HL-60 (cell line): ENCODE results near the gene ZDHHC17.

Experiments
- DNase-seq, 2 experiments: peaks; one replicate each; pipeline ENCODE4 v3.0.0-alpha.2; 2010 to 2020; ENCODE audit warnings: low read depth in 1 of 2, low spot score in 1 of 2
- H3K27ac ChIP-seq: fragments of 250-450 bp; sonication (Bioruptor Pico); replicated peaks from 2 replicates; pipeline ENCODE4 v1.5.1; 2020; ENCODE audit warnings: mild to moderate bottlenecking, moderate library complexity
- H3K27me3 ChIP-seq: fragments of 250-450 bp; sonication (Bioruptor Pico); 2 replicates; pipeline ENCODE4 v1.5.1; 2021; ENCODE audit warnings: mild to moderate bottlenecking, moderate library complexity; ENCODE audit not compliant: insufficient read depth, poor library complexity, severe bottlenecking
- H3K4me3 ChIP-seq: replicated peaks from 2 replicates; pipeline ENCODE4 v1.5.1; 2011; ENCODE audit warnings: mild to moderate bottlenecking, control low read depth, low read length; ENCODE audit not compliant: insufficient read depth
- GABPA ChIP-seq: IDR thresholded peaks from 2 replicates; pipeline ENCODE4 v1.6.1; 2012; ENCODE audit warnings: low read depth
- POLR2AphosphoS5 ChIP-seq: IDR thresholded peaks from 2 replicates; pipeline ENCODE4 v1.6.1; 2012; ENCODE audit warnings: low read depth
- SPI1 ChIP-seq: IDR thresholded peaks from 2 replicates; pipeline ENCODE4 v1.6.1; 2012; ENCODE audit warnings: low read depth, mild to moderate bottlenecking, borderline replicate concordance
- long read RNA-seq: library from polyadenylated mRNA; unstranded; transcript quantifications from one replicate; pipeline ENCODE4 v2.0.0, GENCODE V29; 2020
- TF ChIP-seq, protein P1 (sequence below): IDR thresholded peaks from one replicate; pipeline ENCODE4 v1.5.1; 2011; ENCODE audit warnings: low read length, control low read depth, inconsistent platforms; ENCODE audit not compliant: insufficient read depth
- TF ChIP-seq, protein P2 (sequence below): IDR thresholded peaks from 2 replicates; pipeline ENCODE4 v1.6.1; 2012; ENCODE audit warnings: low read depth; ENCODE audit not compliant: insufficient replicate concordance

ZDHHC17 gene
- long read RNA-seq, full-length matches to known transcripts, result 9 of 34 reads
- long read RNA-seq, partial matches to known transcripts, result 7 of 34 reads
- long read RNA-seq, other reads (novel, unspliced or antisense), result 18 of 34 reads

- Histone ChIP-seq H3K4me3 (peak within 1 kb of the TSS; percentile 65), H3K27ac (peak within 1 kb of the TSS; percentile 96), H3K27me3 (no peaks in the 10 kb centered on the region)
- TF ChIP-seq SPI1, result peak; percentile 47; the same call in 1 of the 2 replicates
- TF ChIP-seq, protein P1, sequence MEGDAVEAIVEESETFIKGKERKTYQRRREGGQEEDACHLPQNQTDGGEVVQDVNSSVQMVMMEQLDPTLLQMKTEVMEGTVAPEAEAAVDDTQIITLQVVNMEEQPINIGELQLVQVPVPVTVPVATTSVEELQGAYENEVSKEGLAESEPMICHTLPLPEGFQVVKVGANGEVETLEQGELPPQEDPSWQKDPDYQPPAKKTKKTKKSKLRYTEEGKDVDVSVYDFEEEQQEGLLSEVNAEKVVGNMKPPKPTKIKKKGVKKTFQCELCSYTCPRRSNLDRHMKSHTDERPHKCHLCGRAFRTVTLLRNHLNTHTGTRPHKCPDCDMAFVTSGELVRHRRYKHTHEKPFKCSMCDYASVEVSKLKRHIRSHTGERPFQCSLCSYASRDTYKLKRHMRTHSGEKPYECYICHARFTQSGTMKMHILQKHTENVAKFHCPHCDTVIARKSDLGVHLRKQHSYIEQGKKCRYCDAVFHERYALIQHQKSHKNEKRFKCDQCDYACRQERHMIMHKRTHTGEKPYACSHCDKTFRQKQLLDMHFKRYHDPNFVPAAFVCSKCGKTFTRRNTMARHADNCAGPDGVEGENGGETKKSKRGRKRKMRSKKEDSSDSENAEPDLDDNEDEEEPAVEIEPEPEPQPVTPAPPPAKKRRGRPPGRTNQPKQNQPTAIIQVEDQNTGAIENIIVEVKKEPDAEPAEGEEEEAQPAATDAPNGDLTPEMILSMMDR, result no peak
- TF ChIP-seq GABPA, result no peak
- peak; percentile 77; the same call in 1 of the 2 replicates for TF ChIP-seq POLR2AphosphoS5
- TF ChIP-seq, protein P2, sequence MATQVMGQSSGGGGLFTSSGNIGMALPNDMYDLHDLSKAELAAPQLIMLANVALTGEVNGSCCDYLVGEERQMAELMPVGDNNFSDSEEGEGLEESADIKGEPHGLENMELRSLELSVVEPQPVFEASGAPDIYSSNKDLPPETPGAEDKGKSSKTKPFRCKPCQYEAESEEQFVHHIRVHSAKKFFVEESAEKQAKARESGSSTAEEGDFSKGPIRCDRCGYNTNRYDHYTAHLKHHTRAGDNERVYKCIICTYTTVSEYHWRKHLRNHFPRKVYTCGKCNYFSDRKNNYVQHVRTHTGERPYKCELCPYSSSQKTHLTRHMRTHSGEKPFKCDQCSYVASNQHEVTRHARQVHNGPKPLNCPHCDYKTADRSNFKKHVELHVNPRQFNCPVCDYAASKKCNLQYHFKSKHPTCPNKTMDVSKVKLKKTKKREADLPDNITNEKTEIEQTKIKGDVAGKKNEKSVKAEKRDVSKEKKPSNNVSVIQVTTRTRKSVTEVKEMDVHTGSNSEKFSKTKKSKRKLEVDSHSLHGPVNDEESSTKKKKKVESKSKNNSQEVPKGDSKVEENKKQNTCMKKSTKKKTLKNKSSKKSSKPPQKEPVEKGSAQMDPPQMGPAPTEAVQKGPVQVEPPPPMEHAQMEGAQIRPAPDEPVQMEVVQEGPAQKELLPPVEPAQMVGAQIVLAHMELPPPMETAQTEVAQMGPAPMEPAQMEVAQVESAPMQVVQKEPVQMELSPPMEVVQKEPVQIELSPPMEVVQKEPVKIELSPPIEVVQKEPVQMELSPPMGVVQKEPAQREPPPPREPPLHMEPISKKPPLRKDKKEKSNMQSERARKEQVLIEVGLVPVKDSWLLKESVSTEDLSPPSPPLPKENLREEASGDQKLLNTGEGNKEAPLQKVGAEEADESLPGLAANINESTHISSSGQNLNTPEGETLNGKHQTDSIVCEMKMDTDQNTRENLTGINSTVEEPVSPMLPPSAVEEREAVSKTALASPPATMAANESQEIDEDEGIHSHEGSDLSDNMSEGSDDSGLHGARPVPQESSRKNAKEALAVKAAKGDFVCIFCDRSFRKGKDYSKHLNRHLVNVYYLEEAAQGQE, result peak; percentile 63
- peak; percentile 77 to 96 for DNase-seq
Measured at GRCh38 chr12:76763746-76764675, at the start of gene ZDHHC17. TSS of gene ZDHHC17 (plus strand) at chr12:76764115. CDS start at chr12:76764237, 122 bp downstream.

DNA sequence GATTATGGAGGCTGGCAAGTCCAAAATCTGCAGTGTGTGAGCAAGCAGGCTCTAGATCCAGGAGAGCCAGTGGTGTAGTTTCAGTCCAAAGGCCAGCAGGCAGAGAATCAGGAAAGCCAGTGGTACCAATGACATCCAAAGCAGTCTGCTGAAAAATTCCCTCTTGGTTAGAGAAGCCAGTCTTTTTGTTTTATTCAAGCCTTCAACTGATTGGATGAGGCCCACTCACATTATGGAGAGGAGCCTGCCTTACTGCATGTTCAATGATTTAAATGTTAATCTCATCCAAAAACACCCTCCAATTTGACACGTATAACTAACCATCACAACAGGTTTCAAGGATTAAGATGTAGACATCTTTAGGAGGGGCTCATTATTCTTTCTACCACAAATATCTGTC lies 49.5 kb upstream of the ZDHHC17 start:
- no peak for DNase-seq
- H3K4me3 ChIP-seq, result no peak overlapping the region
- no peaks in the 10 kb centered on the region for H3K27me3 ChIP-seq
- H3K27ac ChIP-seq, result no peak overlapping the region
- TF ChIP-seq, protein P1, result no peak
- no peak for TF ChIP-seq GABPA
- TF ChIP-seq, protein P2, result no peak
- TF ChIP-seq POLR2AphosphoS5, result no peak
- no peak for TF ChIP-seq SPI1

DNA sequence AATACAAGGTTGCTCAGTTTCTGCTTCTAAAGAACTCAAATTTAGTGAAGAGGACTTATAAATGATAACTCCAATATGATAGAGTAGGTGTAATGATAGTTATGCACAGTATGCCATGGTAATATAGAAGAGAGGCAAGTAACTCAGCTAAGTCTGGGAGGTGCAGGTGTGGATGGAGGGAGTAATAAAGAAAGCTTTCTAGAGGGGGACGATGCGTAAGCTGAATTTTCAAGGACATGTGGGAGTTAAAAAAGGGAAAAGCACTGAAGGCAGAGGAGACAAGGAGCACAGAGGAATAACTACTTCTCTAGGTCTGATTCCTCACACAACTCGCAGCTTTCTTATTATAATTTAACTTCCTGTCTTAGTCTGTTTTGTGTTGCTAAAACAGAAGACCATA lies 49.1 kb upstream of the ZDHHC17 start:
- H3K27ac ChIP-seq, result no peak overlapping the region
- TF ChIP-seq, protein P2, result no peak
- TF ChIP-seq, protein P1, result no peak
- no peak for TF ChIP-seq SPI1
- TF ChIP-seq GABPA, result no peak
- no peak for TF ChIP-seq POLR2AphosphoS5
- H3K27me3 ChIP-seq, result no peaks in the 10 kb centered on the region
- no peak overlapping the region for H3K4me3 ChIP-seq
- no peak for DNase-seq
